ENCODE measurements around the gene PID1. TPM values are rescaled to one million over a fixed set of nuclear protein-coding genes. Genes with fewer than 3 reads are reported as not detected.

The PID1 gene
- total and polyA plus RNA-seq, 4 donors = 13.3 to 52.0 (median 45.7) TPM

DNA sequence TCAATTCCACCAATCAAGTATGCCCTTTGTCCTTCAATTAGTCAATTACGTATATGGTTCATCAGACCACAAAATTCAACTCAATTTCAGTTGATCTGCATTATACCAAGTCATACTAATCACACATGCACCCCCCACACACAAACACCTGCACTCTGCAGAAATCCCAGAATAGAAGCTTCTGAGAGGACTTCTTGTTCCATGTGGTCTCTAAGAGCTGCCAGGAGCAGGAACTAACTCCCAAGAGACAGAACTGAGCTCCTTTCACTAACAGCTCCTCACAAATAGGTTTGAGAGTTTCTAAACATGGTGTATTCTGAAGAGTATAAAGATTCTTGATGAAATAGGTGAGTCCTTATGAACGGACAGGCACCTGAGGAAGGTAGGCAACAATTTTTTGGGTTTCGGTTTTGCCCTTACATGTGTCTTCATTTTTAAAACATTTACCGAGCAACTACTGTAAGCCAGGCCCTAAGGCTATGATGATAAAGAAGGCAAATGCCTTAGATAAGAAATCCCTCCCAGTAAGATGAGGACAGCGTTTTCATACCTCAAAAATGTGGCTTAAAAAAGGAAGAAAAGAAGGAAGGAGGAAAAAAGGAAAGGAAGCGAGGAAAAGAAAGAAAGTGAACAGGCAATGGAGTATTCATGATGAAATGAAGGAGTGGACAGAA, 183.1 kb downstream of the PID1 start:
- DNase-seq (ENCODE audit: low spot score) = no peak
- Histone ChIP-seq H3K4me1 (ENCODE audit: control insufficient read depth in 4 of 4, insufficient read depth in 4 of 4, low read length in 3 of 4) (peaks cover 0 to 5% (median 1%) of the 10 kb centered on the region in 4 donors), H3K27ac (ENCODE audit: low read depth in 1 of 2, low read length in 2 of 2) (no peak overlapping the region), H3K9ac (ENCODE audit: low read depth in 1 of 2, low read length in 2 of 2) (no peak overlapping the region), H3K9me3 (ENCODE audit: control insufficient read depth in 4 of 4, low read length in 3 of 4) (no peaks in the 10 kb centered on the region), H3K4me3 (ENCODE audit: low read depth in 1 of 3, low read length in 3 of 3) (no peak overlapping the region), H3K27me3 (ENCODE audit: control insufficient read depth in 4 of 4, insufficient read depth in 4 of 4, low read length in 3 of 4) (no peaks in the 10 kb centered on the region), H3K36me3 (ENCODE audit: control insufficient read depth in 4 of 4, insufficient read depth in 3 of 4, low read depth in 1 of 4, low read length in 3 of 4) (no peaks in the 10 kb centered on the region)
- WGBS = 85% methylated on average over 6 of the region's 6 CpGs
- TF ChIP-seq TAF1 (conservative IDR thresholded peaks at IDR 0.05) = no peak
- TF ChIP-seq, protein P1, sequence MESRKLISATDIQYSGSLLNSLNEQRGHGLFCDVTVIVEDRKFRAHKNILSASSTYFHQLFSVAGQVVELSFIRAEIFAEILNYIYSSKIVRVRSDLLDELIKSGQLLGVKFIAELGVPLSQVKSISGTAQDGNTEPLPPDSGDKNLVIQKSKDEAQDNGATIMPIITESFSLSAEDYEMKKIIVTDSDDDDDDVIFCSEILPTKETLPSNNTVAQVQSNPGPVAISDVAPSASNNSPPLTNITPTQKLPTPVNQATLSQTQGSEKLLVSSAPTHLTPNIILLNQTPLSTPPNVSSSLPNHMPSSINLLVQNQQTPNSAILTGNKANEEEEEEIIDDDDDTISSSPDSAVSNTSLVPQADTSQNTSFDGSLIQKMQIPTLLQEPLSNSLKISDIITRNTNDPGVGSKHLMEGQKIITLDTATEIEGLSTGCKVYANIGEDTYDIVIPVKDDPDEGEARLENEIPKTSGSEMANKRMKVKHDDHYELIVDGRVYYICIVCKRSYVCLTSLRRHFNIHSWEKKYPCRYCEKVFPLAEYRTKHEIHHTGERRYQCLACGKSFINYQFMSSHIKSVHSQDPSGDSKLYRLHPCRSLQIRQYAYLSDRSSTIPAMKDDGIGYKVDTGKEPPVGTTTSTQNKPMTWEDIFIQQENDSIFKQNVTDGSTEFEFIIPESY (IDR thresholded peaks at IDR 0.05) = no peak
- no peak for TF ChIP-seq HNF4G (IDR thresholded peaks at IDR 0.05)
- no peak for TF ChIP-seq SP1 (IDR thresholded peaks at IDR 0.05)
- no peak for TF ChIP-seq RAD21 (IDR thresholded peaks at IDR 0.05)
- TF ChIP-seq FOXA2 (IDR thresholded peaks at IDR 0.05) = no peak
- TF ChIP-seq YY1 (IDR thresholded peaks at IDR 0.05) = no peak
- no peak for TF ChIP-seq HNF4A (conservative IDR thresholded peaks at IDR 0.05)
- no peak for TF ChIP-seq JUND (IDR thresholded peaks at IDR 0.05)
- TF ChIP-seq MAX (IDR thresholded peaks at IDR 0.05) = no peak
- TF ChIP-seq ATF3 (IDR thresholded peaks at IDR 0.05) = no peak
- TF ChIP-seq NR2F2 (IDR thresholded peaks at IDR 0.05) = no peak
- TF ChIP-seq RXRA (IDR thresholded peaks at IDR 0.05) = no peak
- no peak for TF ChIP-seq FOXA1 (IDR thresholded peaks at IDR 0.05)
- TF ChIP-seq, protein P2, sequence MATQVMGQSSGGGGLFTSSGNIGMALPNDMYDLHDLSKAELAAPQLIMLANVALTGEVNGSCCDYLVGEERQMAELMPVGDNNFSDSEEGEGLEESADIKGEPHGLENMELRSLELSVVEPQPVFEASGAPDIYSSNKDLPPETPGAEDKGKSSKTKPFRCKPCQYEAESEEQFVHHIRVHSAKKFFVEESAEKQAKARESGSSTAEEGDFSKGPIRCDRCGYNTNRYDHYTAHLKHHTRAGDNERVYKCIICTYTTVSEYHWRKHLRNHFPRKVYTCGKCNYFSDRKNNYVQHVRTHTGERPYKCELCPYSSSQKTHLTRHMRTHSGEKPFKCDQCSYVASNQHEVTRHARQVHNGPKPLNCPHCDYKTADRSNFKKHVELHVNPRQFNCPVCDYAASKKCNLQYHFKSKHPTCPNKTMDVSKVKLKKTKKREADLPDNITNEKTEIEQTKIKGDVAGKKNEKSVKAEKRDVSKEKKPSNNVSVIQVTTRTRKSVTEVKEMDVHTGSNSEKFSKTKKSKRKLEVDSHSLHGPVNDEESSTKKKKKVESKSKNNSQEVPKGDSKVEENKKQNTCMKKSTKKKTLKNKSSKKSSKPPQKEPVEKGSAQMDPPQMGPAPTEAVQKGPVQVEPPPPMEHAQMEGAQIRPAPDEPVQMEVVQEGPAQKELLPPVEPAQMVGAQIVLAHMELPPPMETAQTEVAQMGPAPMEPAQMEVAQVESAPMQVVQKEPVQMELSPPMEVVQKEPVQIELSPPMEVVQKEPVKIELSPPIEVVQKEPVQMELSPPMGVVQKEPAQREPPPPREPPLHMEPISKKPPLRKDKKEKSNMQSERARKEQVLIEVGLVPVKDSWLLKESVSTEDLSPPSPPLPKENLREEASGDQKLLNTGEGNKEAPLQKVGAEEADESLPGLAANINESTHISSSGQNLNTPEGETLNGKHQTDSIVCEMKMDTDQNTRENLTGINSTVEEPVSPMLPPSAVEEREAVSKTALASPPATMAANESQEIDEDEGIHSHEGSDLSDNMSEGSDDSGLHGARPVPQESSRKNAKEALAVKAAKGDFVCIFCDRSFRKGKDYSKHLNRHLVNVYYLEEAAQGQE (IDR thresholded peaks at IDR 0.05) = no peak
- TF ChIP-seq GABPA (IDR thresholded peaks at IDR 0.05 in 1 of 2, conservative IDR thresholded peaks at IDR 0.05 in 1 of 2) = no peak
- TF ChIP-seq, protein P3, sequence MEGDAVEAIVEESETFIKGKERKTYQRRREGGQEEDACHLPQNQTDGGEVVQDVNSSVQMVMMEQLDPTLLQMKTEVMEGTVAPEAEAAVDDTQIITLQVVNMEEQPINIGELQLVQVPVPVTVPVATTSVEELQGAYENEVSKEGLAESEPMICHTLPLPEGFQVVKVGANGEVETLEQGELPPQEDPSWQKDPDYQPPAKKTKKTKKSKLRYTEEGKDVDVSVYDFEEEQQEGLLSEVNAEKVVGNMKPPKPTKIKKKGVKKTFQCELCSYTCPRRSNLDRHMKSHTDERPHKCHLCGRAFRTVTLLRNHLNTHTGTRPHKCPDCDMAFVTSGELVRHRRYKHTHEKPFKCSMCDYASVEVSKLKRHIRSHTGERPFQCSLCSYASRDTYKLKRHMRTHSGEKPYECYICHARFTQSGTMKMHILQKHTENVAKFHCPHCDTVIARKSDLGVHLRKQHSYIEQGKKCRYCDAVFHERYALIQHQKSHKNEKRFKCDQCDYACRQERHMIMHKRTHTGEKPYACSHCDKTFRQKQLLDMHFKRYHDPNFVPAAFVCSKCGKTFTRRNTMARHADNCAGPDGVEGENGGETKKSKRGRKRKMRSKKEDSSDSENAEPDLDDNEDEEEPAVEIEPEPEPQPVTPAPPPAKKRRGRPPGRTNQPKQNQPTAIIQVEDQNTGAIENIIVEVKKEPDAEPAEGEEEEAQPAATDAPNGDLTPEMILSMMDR (IDR thresholded peaks at IDR 0.05; ENCODE audit: low read depth, low read length, missing input control) = no peak
- no peak for TF ChIP-seq EGR1 (IDR thresholded peaks at IDR 0.05; ENCODE audit: low read depth in 2 of 2)
